Measurements from ENCODE around the gene GAREM1. TPM values are rescaled to one million over a fixed set of nuclear protein-coding genes. Genes with fewer than 3 reads are reported as not detected.

The GAREM1 gene
- total and polyA plus RNA-seq, 8 donors: 2.5 to 60.3 (median 16.2) TPM

GRCh38 chr18:32289483-32290075, 181.1 kb downstream of the GAREM1 start:
- peak; percentile 54 to 82 for DNase-seq
- TF ChIP-seq CTCF (IDR thresholded peaks at IDR 0.05) (peak in 5 of 7 experiments; percentile 36 to 70 (median 50)), POLR2A (IDR thresholded peaks at IDR 0.05) (no peak)
- H3K9me3 ChIP-seq: no peaks in the 10 kb centered on the region
- intact Hi-C loops (cut with DNase I; ENCODE audit: low total_unique reads): loop anchor here (5.0 kb wide), 1 partner anchor 183 kb away; the partner anchor contains the start of gene GAREM1
- no peaks in the 10 kb centered on the region for H3K27me3 ChIP-seq
- 17 to 31% (median 18%) methylated on average over 1 of the region's 1 CpG for WGBS, 5 donors
- H3K4me1 ChIP-seq: no peaks in the 10 kb centered on the region
- peaks cover 3 to 25% (median 20%) of the 10 kb centered on the region in 4 donors for H3K36me3 ChIP-seq
- H3K4me3 ChIP-seq: no peak overlapping the region
- no peak overlapping the region for H3K27ac ChIP-seq

GRCh38 chr18:32287873-32288272, 182.8 kb downstream of the GAREM1 start:
- intact Hi-C loops (cut with DNase I; ENCODE audit: low total_unique reads): loop anchor here (5.0 kb wide), 1 partner anchor 184 kb away; the partner anchor contains the start of gene GAREM1
- H3K9me3 ChIP-seq: no peaks in the 10 kb centered on the region
- TF ChIP-seq POLR2A (IDR thresholded peaks at IDR 0.05) (no peak), CTCF (IDR thresholded peaks at IDR 0.05) (no peak), POLR2AphosphoS5 (IDR thresholded peaks at IDR 0.05) (no peak), EP300 (IDR thresholded peaks at IDR 0.05) (no peak)
- H3K27me3 ChIP-seq: no peaks in the 10 kb centered on the region
- H3K27ac ChIP-seq: no peak overlapping the region
- H3K36me3 ChIP-seq: peaks cover 3 to 25% (median 20%) of the 10 kb centered on the region in 4 donors
- peaks cover 0 to 5% (median under 1%) of the 10 kb centered on the region in 4 donors for H3K4me1 ChIP-seq
- DNase-seq: no peak
- WGBS, 5 donors: 87 to 96% (median 93%) methylated on average over 9 of the region's 9 CpGs
- no peak overlapping the region for H3K4me3 ChIP-seq

GRCh38 chr18:32287249-32287648, 183.4 kb downstream of the GAREM1 start:
- Histone ChIP-seq H3K9me3 (no peaks in the 10 kb centered on the region), H3K27me3 (no peaks in the 10 kb centered on the region), H3K36me3 (peaks cover 3 to 25% (median 20%) of the 10 kb centered on the region in 4 donors), H3K4me1 (peaks cover 0 to 9% (median 2%) of the 10 kb centered on the region in 4 donors), H3K4me3 (no peak overlapping the region), H3K27ac (no peak overlapping the region)
- WGBS, 5 donors: 88 to 94% (median 92%) methylated on average over 16 of the region's 16 CpGs
- intact Hi-C loops (cut with DNase I; ENCODE audit: low total_unique reads): loop anchor here (5.0 kb wide), 1 partner anchor 185 kb away; the partner anchor contains the start of gene GAREM1
- no peak for DNase-seq
- TF ChIP-seq POLR2A (IDR thresholded peaks at IDR 0.05) (no peak), CTCF (IDR thresholded peaks at IDR 0.05) (no peak), EP300 (IDR thresholded peaks at IDR 0.05) (no peak), POLR2AphosphoS5 (IDR thresholded peaks at IDR 0.05) (no peak)

GRCh38 chr18:32286749-32287148, 183.9 kb downstream of the GAREM1 start:
- DNase-seq: no peak
- intact Hi-C loops (cut with DNase I; ENCODE audit: low total_unique reads): loop anchor here (5.0 kb wide), 1 partner anchor 186 kb away; the partner anchor contains the start of gene GAREM1
- TF ChIP-seq EP300 (IDR thresholded peaks at IDR 0.05) (no peak), POLR2AphosphoS5 (IDR thresholded peaks at IDR 0.05) (no peak), POLR2A (IDR thresholded peaks at IDR 0.05) (no peak), CTCF (IDR thresholded peaks at IDR 0.05) (no peak)
- WGBS, 5 donors: 86 to 97% (median 93%) methylated on average over 5 of the region's 5 CpGs
- peaks cover 3 to 25% (median 20%) of the 10 kb centered on the region in 4 donors for H3K36me3 ChIP-seq
- no peaks in the 10 kb centered on the region for H3K9me3 ChIP-seq
- no peak overlapping the region for H3K27ac ChIP-seq
- no peaks in the 10 kb centered on the region for H3K27me3 ChIP-seq
- H3K4me1 ChIP-seq: peaks cover 0 to 10% (median 2%) of the 10 kb centered on the region in 4 donors
- H3K4me3 ChIP-seq: no peak overlapping the region
